HG03432 (cell line): ENCODE measurements around the gene PGBD5.

Experiments
- ATAC-seq: cut with Tn5 transposase; IDR thresholded peaks from one replicate; pipeline ENCODE4 v1.9.1; 2021; ENCODE audit warnings: mild to moderate bottlenecking, moderate library complexity; ENCODE audit not compliant: unreplicated experiment

The PGBD5 gene

DNA sequence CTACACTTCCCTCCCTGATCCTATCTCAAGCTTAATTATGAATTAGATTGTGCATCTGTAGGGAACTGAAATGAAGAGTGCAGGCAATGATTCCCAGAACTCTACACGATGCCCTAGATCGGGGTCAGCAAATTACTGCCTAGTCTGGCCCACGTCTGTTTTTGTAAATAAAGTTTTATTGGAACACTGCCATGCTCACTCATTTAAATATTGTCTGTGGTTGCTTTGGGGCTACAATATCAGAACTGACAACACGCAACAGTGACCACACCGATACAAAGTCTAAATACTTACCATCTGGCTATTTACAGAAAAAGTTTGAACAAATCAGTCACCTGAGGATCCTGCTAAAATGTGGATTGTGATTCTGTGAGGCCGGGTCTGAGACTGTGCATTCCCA is 74.1 kb downstream of the PGBD5 start:
- no peak for ATAC-seq

DNA sequence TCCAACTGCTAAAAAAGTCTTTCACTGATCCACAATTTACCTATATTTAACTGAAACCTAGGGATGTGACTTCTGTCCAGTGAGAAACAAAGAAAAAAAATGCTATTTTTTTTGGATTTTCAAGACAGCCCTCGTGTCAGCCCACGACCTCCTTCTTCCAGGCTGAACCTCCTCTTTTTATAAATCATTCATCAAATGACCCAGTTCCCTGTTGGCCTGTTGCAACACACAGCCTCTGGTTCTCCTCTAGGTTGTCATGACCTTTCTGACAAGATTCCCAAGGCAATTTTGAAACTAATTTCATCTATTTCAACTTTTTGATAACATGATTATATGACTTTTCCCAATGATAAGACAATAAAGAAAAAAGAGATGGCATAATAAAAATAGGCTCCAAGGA is 74.6 kb downstream of the PGBD5 start:
- no peak for ATAC-seq

DNA sequence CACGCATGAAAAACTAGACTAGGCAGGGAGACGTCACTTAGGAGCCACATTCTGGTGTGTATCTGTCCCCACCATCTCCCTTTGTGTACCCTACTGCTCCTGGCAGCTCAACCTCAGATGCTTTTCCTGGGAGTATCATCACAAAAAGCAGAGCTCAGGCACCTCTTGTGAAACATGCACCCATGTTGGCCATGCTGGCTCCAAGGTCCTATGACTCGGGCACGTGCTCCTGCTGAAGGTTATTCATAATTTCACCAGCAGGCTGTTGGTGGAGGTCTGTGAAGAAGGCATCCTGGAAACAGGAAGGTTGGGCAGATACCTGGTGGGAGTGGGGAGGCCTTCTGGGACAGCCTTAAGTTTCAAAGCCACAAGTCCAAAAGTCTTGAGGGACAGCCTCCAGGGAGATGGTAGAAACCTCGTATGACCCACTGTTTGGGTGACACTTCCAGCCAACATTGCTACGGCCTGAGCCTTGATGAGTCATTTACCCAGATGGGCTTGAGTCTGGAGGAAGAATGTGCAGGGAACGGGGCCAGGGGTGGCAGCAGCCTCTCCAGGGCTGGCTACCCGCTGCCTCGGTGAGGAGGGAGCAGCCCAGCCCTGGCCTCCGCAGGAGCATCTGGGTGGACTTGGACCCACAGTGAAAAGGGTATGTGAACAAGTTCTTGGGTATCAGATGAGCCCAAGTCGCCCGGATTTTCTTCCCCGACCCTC is 75.8 kb downstream of the PGBD5 start:
- no peak for ATAC-seq

DNA sequence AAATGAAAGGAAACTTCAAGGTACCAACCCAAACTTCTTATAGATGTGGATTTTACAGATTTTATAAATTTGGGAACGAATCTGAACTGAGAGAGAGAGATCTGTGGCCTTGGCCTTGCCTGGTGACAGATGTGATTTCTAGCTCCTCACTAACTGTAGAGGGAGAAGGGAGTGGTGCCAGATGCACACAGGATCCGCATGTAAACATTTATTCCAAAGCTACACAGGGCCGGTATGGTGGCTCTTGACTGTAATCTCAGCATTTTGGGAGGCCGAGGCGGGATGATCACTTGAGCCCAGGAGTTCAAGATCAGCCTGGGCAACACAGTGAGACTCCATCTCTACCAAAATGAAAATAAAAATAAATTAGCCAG is 77.1 kb downstream of the PGBD5 start:
- ATAC-seq, result no peak

DNA sequence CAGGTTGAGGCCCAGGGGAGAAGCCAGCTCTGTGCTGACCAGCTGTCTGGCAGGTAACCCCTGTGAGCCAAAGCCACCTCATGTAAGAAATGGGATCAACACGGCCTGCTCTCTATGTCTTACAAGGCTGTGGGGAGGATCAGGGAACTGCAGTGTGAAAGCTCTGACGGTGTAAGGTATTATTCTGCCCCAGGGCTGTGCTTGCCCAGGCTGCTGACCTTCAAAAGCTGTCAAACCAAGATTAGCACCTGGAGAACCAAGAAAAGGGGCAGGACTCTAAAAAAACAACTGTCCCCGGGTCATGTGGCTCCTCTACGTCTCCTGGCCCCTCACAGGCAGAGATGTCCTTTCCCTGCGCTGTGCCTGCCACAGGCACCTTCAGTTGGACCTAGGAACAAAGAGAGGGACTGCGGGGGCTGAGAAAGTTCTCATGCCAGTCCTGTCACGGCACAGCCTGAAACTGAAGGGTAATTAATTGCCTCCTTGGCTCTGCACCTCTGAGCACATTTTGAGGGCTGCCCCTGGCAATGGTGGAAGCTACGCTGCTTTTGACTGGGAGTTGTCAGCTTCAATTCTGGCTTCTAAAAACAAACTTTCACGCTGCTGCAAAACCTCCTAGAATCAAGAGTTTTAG is 77.6 kb downstream of the PGBD5 start:
- ATAC-seq, result no peak

DNA sequence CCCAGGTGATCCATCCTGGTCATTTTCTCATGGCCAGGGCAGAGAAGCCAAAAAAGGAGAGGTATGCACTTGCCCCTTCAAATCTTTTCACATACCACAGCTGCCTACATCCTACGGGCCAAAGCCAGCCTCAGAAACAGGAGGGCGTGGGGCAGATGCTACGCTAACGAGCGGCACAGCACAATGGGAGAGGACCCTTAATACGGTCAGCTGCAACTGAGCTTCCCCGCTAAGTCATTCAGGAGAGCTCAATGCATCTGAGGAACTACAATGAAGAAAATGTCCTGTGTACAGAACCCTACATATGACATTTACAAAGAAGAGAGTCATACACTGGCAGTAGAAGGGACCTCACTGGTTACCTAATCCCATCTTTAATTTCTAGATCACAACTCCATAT is 78.2 kb downstream of the PGBD5 start:
- ATAC-seq, result no peak

DNA sequence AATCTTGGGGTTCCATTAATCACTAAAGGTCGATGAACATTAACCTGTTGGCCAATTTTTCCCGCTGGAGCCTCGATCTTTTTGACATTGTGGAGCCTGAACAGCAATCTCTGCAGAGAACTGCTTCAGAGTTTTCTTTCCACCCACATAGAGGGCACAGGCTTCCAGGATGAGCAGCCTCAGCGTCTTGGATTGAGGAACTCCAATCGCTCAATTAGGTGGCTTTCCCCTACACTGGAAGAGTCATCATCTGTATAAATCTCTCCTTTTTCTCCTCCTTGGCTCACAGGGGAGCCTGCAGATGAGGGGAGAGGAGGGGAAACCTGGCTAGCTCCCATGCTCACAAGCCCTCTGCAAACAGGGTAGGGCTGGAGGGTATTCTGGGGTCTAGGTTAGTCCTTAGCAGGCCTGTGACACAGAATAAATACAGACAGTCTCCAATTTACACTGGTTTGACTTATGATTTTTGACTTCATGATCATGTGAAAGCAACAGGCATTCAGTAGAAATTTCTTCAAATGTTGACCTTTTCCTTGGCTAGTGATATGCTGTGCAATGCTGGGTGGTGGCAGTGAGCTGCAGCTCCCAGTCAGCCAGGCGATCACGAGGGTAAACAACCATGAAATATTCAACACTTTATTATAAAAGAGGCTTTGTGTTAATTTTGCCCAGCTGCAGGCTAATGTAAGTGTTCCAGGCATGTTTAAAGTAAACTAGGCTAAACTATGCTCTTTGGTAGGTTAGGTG is 80.8 kb downstream of the PGBD5 start:
- ATAC-seq, result no peak

DNA sequence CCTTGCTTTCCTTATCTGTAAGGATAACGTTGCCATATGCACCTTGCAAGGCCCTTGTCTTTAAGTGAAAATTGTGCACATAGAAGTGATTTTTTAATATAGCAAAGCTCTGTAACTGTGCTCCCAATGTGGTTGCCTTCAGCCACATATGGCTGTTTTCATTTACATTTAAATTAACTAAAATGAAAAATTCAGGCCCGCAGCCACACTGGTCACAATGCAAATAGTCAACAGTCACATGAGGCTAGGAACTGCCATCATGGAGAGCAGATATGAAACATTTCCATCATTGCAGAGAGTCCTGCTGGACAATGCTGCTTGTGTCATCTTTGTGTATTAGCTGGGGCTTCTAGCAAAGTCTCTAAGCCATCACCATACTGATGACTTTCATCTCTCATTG is 83.4 kb downstream of the PGBD5 start:
- no peak for ATAC-seq

DNA sequence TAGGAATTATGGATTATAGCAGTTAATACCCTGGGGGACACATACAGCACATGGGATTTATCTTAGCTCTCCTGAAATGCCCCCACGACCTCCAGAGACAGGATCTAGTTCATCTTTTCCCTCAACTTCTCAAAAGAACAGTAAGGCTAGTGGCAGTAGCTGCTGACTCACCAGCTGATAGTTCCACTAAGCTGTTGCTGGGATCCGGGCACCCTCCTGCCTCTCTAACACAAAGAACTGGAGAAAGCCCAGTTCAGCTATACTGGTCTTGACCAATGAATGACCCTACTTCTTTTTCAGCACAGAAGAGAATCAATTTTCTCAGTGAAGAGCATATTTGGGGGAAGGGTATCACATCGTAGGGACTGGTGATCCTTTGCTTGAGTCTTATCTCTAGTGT is 84.1 kb downstream of the PGBD5 start:
- ATAC-seq, result no peak

DNA sequence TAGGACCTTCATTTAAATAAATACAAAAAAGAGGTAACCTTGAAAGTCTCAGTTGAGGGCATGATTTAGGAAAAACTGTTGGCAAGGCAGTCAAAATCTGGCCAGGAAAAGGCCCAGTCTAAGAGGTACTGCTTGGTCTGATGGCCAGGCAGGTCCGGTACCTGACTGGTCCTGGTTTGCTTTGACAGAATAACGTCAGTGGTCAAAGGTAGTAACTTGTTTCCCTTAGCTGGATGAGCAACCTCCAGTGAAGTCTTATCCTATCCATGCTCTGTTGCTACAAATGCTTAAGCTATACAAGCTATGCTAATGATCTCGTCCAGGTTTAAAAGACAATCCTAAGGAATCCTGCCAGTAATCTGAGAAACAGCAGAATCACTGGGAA is 85.0 kb downstream of the PGBD5 start:
- no peak for ATAC-seq

DNA sequence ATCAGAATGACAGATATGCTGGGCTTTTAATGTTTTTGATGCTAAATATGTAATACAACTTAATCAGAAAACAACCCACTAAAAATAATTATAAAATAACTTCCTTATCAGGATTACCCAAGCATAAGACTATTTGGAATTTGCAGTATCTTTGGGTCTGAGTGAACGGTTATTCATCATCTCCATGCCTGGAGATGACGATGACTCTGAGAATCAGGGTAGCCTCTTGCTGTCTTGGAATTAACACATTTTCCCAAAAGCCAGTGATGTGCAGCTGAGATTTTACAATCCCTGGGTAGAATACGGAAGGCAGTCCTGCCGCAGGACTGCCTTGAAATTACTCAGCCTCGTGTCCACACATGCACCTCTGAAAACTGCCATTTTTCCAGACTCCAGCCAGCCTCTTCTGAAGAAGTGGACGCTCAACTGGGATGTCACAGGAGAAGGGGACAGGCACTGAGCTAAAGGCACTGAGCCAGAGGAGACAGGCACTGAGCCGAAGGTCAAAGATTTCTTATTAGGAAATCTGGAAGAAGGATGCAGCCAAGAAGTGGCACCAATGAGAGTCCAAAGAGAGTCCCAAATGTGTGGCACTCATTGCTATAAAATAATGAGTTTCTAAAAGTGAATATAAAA is 85.5 kb downstream of the PGBD5 start:
- no peak for ATAC-seq

DNA sequence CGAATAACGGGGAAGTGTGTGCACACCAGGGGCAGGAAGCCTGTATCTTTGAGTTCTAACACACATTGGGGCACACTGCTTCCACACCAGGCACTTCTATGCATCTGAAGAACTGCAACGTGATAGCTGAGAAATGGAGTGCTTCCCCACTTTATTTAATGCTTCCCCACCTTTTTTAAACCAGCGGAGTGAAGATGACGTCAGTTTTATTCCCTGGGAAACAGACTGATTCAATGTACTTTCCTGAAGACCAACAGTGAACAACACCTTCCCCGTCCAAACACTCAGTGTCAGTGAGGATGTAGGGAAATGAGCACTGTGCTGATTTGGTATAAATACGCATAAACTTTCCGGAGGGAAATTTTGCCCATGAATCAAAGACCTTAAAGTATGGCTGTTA is 87.1 kb downstream of the PGBD5 start:
- ATAC-seq, result no peak

DNA sequence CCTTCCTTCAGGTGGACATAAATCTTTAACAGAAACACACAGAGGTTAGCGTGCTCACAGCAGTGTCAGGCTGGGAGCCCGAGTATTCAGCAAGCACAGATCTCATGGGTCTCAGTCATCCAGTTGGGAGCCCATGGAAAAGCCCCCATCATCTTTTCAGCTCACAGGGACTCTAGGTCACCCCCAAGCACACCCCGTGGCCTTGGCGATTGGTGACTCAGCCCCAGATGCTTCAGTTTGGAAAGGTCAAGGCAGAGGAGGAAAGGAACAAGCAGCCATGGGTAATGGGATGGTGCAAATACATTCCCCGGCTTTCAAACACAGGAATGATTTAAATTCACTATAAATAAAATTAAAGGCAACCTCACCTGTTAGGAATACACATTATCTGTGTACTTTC is 88.9 kb downstream of the PGBD5 start:
- no peak for ATAC-seq

DNA sequence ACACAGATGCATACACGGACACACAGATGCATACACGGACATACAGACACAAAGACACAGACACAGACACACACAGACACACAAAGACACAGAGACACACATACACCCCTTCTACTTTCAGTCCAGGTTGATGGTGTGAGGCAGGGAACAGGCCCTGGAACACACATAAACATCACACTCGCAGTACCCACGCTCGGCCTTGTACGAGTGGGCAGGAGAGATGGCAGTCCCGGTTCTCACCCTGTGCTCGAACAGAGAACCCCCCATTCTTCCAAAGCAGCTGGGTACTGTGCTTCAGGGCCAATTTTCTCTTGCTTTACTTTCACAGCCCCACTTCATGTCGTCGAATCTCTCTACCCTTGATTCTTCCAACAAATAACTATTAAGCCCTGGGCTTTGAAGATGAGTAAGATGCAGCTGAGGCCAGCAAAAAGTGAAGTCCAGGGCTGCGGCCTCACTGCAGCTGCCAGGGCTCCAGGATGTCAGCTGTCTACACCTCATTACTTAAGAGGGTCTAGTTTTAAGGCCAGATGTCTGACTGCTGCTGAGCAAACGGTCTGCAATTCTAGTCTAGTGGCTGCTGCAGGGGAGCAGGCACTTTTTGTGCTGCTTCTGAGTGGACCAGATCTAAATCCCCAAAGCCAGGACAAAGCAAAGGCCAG is 90.1 kb downstream of the PGBD5 start:
- ATAC-seq, result no peak

DNA sequence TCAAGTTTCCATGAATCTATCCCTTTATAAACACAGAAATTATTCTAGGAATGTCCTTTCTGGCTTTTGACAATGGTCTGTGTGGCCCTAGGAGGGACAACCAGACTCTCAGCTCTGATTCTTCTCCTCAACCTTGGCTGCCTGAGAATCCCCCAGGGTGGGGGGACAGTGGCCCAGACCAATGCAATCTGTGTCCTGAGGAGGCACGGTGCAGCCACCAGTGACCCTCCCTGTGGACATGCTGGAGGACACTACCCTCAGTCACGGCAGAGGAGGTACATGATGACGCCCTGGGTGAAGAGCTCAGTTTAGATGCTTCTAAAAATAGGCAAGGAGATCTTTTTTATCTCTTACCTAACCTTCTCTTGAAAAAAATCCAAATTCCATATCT is 91.7 kb downstream of the PGBD5 start:
- no peak for ATAC-seq

DNA sequence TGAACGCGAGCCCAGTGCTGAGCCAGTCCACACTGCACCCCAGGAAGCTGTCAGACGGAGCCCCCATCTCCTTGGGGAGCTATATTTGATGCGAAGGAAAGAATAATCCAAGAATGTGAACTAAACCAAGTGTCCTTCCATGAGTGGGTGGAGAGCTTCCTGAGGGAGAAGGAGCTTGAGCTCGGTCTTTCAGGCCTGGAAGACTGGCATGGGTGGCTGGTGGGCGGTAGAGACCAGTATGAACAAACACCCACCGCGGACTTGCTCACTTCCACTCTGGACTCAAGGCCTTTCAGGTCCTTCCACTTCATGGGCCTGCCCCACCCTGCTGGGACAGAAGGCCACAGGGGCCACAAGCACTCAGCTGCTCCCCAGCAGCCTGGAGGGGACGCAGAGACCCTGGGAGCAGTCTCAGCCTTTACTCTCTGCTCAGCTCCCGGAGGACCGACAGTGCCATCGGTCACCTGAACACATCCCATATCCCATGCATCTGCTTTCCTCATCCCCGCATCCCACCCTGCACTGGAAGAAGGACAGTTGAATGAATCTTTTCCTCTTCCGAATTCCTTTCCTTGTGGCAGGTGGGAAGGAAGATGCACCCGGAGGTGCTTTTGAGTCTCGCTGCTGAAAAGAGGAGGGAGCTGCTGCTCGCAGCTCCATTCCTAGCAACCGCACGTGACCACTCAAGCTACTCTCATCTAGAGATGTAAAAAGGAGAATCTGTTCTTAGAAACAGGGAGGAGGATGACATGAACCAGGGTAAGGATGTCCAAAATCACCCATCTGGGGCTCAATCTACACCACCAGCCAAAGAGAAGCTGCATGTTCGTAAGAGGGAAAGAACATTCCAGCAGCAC is 92.3 kb downstream of the PGBD5 start:
- ATAC-seq, result no peak

DNA sequence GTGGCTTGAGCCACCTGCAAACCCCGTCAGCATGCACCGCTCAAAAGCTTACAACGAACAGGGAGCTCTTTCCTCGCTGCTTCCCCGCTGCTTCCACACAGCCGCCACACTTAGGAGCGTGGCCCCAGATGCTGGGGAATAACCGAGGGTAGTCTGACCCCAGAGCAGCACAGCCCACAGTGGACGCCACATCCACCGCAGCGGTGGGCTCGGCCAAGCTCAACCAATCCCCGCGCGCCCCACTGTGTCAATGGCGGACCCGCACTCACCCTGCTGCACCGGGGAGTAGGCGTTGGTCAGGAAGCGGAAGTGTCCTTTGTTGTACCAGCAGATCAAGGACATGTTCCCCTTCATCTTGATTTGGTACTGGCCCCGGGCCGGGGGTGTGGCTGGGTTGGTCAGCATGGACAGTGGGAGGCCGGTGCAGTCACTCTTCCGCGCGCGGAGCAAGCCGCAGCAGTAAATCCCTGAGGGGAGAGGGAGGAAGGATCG is 93.5 kb downstream of the PGBD5 start:
- no peak for ATAC-seq

DNA sequence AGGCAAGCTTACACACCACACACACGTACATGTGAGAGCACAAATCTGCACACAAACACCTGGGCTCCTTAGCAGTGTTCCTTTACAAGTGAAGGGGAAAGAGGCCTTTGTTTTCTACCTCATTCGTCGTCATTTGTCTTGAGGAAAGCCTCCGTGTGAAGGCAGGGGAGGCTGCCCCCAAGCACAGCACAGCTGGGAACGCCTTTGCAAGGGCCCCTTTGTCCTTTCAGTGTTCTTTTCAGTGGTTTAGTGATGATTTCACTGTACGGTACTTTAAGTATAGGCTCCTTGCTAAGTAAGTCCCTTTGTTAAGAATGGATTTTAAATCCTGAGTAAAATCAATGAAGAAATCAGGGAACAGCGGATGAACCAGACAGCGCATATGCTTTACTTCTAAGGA is 94.1 kb downstream of the PGBD5 start:
- no peak for ATAC-seq

DNA sequence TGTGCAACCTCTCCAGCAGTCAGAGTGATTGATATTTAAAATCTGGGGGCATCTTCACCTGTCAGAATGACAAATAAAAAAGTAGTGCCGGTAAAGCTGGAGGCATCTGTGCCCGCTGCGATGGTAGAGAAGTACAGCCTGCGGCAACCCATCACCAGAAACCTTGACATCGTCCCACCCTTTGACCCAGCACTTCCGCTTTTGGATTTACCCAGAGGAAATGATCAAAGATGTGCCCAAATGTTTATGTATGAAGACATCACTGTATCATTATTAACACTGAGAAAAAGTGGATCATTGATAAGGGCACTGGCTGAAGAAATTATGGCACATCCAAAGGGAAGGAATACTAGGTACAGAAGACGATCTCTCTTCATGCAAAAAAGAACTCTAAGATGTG is 96.0 kb downstream of the PGBD5 start:
- ATAC-seq, result no peak

DNA sequence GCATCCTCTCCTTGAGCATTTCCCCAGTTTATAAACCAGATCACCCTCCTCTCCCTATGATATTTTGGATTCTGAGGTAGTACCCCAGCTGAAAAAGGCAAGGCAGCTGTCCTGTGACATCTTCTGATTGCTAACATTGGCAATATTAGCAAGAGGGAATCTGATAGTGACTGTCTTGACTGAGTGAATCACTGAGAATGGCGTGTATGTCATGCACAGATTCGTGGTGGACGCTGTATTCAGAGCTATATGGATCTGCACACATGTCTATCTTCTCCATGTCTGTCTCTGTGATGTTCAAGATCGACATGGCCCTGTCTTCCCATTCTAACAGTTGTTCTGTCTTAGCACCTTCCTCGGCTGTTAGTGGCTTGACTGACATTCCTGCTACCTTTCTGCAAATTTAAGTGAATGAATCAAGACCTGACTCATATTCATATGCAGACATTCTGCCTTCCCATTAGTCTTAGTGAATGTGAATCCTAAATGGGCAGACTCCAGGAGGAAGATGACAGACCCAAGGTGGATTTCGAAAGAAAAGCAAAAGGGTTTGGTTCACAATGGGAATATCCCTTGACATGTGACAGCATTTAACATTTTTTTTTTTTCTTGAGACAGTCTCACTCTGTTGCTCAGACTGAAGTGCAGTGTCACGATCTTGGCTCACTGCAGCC is 97.7 kb downstream of the PGBD5 start:
- ATAC-seq, result no peak
